Measurements from ENCODE around the gene TMEM272. TPM values are rescaled to one million over a fixed set of nuclear protein-coding genes. Genes with fewer than 3 reads are reported as not detected.

The TMEM272 gene
- total and polyA plus RNA-seq, 7 donors = 0.17 to 0.49 (median 0.27) TPM; not detected in 1

DNA sequence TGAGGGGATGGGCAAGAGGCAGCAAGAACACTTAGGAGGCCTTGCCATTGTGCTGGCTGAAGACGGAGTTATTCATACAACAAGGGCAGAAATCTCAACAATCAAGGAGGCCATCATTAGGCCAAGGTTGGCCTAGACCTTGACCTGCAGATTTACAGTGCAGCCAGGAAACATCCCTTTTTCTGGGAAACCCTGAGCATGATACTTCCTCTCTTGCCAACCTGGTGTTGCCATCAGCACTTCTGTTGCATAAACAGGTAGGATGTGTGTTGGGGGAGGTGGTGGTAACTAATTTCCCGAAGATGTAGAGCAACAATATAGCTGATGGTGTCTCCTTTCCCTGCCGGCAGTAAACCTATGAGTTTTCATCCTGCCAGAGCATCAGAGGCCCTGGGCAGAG is 8.0 kb downstream of the TMEM272 start:
- no peaks in the 10 kb centered on the region for H3K9me3 ChIP-seq
- DNase-seq = no peak
- no peak overlapping the region for H3K27ac ChIP-seq
- H3K36me3 ChIP-seq (ENCODE audit: insufficient read depth in 1 of 2, low read depth in 1 of 2) = no peaks in the 10 kb centered on the region
- H3K27me3 ChIP-seq (ENCODE audit: insufficient read depth in 3 of 3, low read length in 2 of 3) = no peaks in the 10 kb centered on the region
- 93 to 95% (median 94%) methylated on average over 3 of the region's 3 CpGs for WGBS, 3 donors
- no peak for ATAC-seq
- H3K4me1 ChIP-seq = no peaks in the 10 kb centered on the region
- no peak for TF ChIP-seq CTCF (IDR thresholded peaks at IDR 0.05)
- intact Hi-C loops (cut with DNase I) = no loop called here
- no peak overlapping the region for H3K4me3 ChIP-seq

- Histone ChIP-seq H3K4me3 (no peak overlapping the region), H3K9me3 (no peaks in the 10 kb centered on the region), H3K36me3 (ENCODE audit: insufficient read depth in 1 of 2, low read depth in 1 of 2) (no peaks in the 10 kb centered on the region), H3K4me1 (no peaks in the 10 kb centered on the region), H3K27ac (no peak overlapping the region), H3K27me3 (ENCODE audit: insufficient read depth in 3 of 3, low read length in 2 of 3) (no peaks in the 10 kb centered on the region)
- DNase-seq (no peak), ATAC-seq (no peak)
- intact Hi-C loops (cut with DNase I) = no loop called here
- TF ChIP-seq CTCF (IDR thresholded peaks at IDR 0.05) = no peak
- WGBS, 3 donors = 32 to 43% (median 40%) methylated on average over 7 of the region's 7 CpGs
These were observed 10.3 kb downstream of the TMEM272 start for GRCh38 chr13:51834581-51835171.

GRCh38 chr13:51833980-51834379 is 11.0 kb downstream of the TMEM272 start:
- no peaks in the 10 kb centered on the region for H3K27me3 ChIP-seq (ENCODE audit: insufficient read depth in 3 of 3, low read length in 2 of 3)
- intact Hi-C loops (cut with DNase I) = no loop called here
- TF ChIP-seq CTCF (IDR thresholded peaks at IDR 0.05) = no peak
- ATAC-seq (no peak), DNase-seq (no peak)
- no peaks in the 10 kb centered on the region for H3K36me3 ChIP-seq (ENCODE audit: insufficient read depth in 1 of 2, low read depth in 1 of 2)
- no peaks in the 10 kb centered on the region for H3K4me1 ChIP-seq
- H3K9me3 ChIP-seq = no peaks in the 10 kb centered on the region
- no peak overlapping the region for H3K27ac ChIP-seq
- no peak overlapping the region for H3K4me3 ChIP-seq
- WGBS, 3 donors = 88 to 90% (median 89%) methylated on average over 10 of the region's 10 CpGs

GRCh38 chr13:51832471-51833152 is 12.4 kb downstream of the TMEM272 start:
- DNase-seq (peak in 1 of 2 donors; percentile 28), ATAC-seq (peak; percentile 63 to 84 (median 72))
- Histone ChIP-seq H3K27me3 (ENCODE audit: insufficient read depth in 3 of 3, low read length in 2 of 3) (no peaks in the 10 kb centered on the region), H3K27ac (no peak overlapping the region), H3K4me3 (no peak overlapping the region), H3K9me3 (no peaks in the 10 kb centered on the region), H3K4me1 (no peaks in the 10 kb centered on the region), H3K36me3 (ENCODE audit: insufficient read depth in 1 of 2, low read depth in 1 of 2) (no peaks in the 10 kb centered on the region)
- intact Hi-C loops (cut with DNase I) = no loop called here
- 70 to 76% (median 75%) methylated on average over 6 of the region's 6 CpGs for WGBS, 3 donors
- peak; percentile 42 for TF ChIP-seq CTCF (IDR thresholded peaks at IDR 0.05)

Data from psoas muscle (tissue), 8 donors.